PFSK-1 (cell line): ENCODE measurements around the gene NKX2-8.

Source experiments
- FOXP2 ChIP-seq: optimal IDR thresholded peaks from 2 replicates; pipeline ENCODE3; 2011; ENCODE audit warnings: borderline replicate concordance, control low read depth, inconsistent platforms; ENCODE audit not compliant: insufficient read depth; ENCODE audit errors: extremely low read length, extremely low read depth
- POLR2AphosphoS5 ChIP-seq: IDR thresholded peaks from 2 replicates; pipeline ENCODE4 v1.6.1; 2012; ENCODE audit warnings: low read depth, mild to moderate bottlenecking, control low read depth, low read length, moderate library complexity
- SIN3A ChIP-seq: IDR thresholded peaks from 2 replicates; pipeline ENCODE4 v1.6.1; 2012; ENCODE audit warnings: mild to moderate bottlenecking, low read length, moderate library complexity, borderline replicate concordance; ENCODE audit not compliant: insufficient read depth
- TAF1 ChIP-seq: IDR thresholded peaks from 2 replicates; pipeline ENCODE4 v1.6.1; 2012; ENCODE audit warnings: low read length, control low read depth, borderline replicate concordance; ENCODE audit not compliant: insufficient read depth
- TF ChIP-seq, protein P1 (sequence below), 2 experiments: IDR thresholded peaks; 2 replicates each; pipeline versions ENCODE4 v1.6.1 to v1.8.0; 2011 to 2012; ENCODE audit warnings: low read depth in 2 of 2, low read length in 2 of 2, control low read depth in 1 of 2, inconsistent platforms in 1 of 2, mild to moderate bottlenecking in 1 of 2, moderate library complexity in 1 of 2; ENCODE audit not compliant: insufficient read depth in 1 of 2

Gene NKX2-8

DNA sequence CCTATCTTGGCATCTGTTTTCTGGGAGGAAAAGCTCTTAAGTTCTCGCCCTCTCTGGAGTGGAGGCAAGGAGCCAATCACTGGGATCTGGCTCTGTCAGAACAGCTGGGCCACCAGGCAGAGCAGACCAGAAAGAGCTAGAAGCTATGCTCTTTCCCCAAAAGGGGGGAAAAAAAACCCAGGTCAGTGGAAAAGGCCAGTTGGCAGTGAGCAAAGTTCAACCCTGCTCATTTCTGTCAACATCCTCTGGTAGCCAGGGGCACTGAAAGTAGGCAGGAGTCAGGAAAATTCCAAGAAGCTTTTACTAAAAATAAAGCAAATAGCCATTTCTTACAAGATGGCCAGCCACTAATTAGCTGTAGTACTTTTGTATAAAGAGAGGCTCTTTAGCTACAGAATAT, 42.6 kb upstream of the NKX2-8 start:
- TF ChIP-seq, protein P1, sequence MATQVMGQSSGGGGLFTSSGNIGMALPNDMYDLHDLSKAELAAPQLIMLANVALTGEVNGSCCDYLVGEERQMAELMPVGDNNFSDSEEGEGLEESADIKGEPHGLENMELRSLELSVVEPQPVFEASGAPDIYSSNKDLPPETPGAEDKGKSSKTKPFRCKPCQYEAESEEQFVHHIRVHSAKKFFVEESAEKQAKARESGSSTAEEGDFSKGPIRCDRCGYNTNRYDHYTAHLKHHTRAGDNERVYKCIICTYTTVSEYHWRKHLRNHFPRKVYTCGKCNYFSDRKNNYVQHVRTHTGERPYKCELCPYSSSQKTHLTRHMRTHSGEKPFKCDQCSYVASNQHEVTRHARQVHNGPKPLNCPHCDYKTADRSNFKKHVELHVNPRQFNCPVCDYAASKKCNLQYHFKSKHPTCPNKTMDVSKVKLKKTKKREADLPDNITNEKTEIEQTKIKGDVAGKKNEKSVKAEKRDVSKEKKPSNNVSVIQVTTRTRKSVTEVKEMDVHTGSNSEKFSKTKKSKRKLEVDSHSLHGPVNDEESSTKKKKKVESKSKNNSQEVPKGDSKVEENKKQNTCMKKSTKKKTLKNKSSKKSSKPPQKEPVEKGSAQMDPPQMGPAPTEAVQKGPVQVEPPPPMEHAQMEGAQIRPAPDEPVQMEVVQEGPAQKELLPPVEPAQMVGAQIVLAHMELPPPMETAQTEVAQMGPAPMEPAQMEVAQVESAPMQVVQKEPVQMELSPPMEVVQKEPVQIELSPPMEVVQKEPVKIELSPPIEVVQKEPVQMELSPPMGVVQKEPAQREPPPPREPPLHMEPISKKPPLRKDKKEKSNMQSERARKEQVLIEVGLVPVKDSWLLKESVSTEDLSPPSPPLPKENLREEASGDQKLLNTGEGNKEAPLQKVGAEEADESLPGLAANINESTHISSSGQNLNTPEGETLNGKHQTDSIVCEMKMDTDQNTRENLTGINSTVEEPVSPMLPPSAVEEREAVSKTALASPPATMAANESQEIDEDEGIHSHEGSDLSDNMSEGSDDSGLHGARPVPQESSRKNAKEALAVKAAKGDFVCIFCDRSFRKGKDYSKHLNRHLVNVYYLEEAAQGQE (IDR thresholded peaks at IDR 0.05; ENCODE audit: insufficient read depth in 1 of 2, low read depth in 2 of 2, low read length in 2 of 2): no peak
- TF ChIP-seq SIN3A: no peak

DNA sequence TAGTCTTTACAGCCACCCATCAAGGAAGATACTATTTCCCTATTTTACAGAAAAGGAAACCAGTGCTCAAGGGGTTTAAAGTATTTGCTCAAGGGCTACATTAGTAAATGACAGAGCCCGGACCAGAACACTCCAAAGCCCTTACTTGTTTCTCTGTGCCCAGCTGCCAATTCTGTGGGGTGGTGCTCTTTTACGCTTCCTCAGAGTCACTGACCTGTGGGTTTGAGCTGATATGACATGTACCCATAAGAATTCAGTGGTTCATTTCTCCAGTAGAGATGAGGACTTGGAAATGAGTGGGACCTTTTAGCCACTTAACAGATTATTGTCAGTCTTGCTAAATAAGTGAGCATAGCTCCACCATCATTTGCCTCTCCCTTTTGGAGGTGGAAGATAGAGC, 37.4 kb upstream of the NKX2-8 start:
- TF ChIP-seq FOXP2 (no peak), POLR2AphosphoS5 (no peak)

DNA sequence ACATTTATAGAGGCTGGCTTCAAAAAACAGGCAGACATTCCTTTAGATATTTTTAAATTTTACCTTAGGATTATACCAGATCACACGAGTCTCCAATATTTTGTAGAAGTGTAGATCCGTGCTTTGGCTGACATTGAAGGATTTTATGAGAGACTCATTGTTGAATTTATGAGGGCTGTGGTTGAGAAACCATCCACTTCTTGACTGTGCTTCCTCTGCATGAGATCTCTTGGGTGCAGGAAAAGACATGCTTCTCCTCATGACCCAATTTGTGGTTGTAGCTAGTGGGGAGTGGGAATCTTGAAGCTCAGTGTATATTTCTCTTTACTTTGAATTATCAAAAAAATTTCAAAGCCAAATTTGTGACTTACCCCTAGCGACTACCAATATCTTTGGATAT, 36.7 kb upstream of the NKX2-8 start:
- TF ChIP-seq, protein P1 (IDR thresholded peaks at IDR 0.05; ENCODE audit: insufficient read depth in 1 of 2, low read depth in 2 of 2, low read length in 2 of 2): no peak
- no peak for TF ChIP-seq POLR2AphosphoS5
- no peak for TF ChIP-seq FOXP2
- no peak for TF ChIP-seq SIN3A
- TF ChIP-seq TAF1: no peak

DNA sequence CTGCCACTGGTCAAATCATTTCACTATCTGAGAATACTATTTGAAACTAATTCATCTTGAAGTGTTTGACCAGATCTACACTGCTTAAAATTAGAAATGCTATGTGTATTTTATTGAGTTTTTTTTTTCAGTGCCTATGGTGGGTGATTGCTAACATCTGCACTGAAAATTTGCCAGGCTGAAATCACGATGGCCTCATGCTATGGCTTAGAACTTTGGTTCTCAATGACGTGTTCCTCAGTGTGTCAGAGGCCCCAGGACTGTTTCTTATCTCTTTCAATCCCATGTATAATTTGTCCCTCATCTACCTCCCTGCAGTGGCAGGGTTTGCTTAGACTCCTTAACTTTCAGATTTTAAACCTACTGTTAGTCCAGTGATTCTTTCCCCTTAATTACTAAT, 36.2 kb upstream of the NKX2-8 start:
- TF ChIP-seq POLR2AphosphoS5 (no peak), FOXP2 (no peak), TAF1 (no peak), SIN3A (no peak)
- TF ChIP-seq, protein P1 (IDR thresholded peaks at IDR 0.05; ENCODE audit: insufficient read depth in 1 of 2, low read depth in 2 of 2, low read length in 2 of 2): no peak

DNA sequence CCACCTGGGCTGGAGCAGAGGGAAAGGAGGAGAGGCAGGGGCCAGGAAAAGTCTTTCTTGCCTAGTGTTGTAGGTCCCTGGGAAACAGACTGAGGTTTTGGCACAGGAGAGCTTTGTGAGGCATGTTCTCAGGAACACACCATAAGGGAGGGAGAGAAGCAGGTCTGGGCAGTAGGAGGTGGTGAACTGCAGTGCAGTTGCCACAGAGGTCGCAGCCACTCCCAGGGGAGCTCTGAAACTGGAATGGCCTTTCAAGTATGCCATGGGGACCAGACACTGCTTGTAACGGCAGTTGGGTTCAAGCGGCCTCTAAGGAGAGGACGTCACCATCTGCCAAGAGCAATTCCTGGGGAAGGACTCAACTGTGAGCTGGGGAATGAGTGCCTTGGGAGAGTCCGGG, 35.4 kb upstream of the NKX2-8 start:
- no peak for TF ChIP-seq FOXP2

DNA sequence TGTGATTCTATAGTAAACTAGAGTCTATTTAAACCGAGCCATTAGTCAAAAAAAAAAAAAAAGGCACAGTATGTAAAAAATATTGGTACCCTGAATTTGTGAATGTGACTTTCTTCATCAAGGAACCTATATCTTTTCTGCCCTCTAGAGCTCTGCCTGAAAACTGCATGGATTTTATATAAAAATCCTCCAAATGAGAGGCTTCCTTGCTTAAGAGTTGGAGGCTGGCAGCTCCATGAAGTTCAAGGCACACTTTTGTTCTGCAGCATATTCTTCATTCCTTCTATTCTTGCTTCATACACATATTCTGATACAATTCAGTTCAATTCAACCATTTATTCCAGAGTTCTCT, 23.1 kb upstream of the NKX2-8 start:
- TF ChIP-seq FOXP2 (no peak), POLR2AphosphoS5 (no peak), SIN3A (no peak), TAF1 (no peak)
- TF ChIP-seq, protein P1 (IDR thresholded peaks at IDR 0.05; ENCODE audit: insufficient read depth in 1 of 2, low read depth in 2 of 2, low read length in 2 of 2): no peak
